Activated T-helper 1 cell treated with anti-CD3 and anti-CD28 coated beads, Interleukin-2, amount 50 U/mL, for 16 hours (primary cell): ENCODE data around the gene IL6.
"Not testable (repeated sequence)": the region's sequence is repeated elsewhere in the genome, so short reads cannot be mapped to it uniquely, and the experiment has no call there.

ENCODE experiments used
- DNase-seq, 2 donors: peaks; one replicate each; pipeline ENCODE4 v3.0.0-alpha.2; 2020; ENCODE audit warnings: low read depth in 1 of 2, low spot score in 1 of 2

IL6 gene

GRCh38 chr7:22726907-22727713, at the start of gene IL6:
Gene IL6, plus strand, starts transcription at chr7:22727200. Its CDS starts 63 bp downstream, at chr7:22727263.
- no peak for DNase-seq

GRCh38 chr7:22677263-22677662, 49.7 kb upstream of the IL6 start:
- DNase-seq, result not testable (repeated sequence)

- DNase-seq, result no peak
Measured at GRCh38 chr7:22677680-22678079, 49.3 kb upstream of the IL6 start.

- DNase-seq, result no peak
Measured at GRCh38 chr7:22680482-22680911, 46.5 kb upstream of the IL6 start.

- no peak for DNase-seq
Measured at GRCh38 chr7:22681312-22681711, 45.7 kb upstream of the IL6 start.

- DNase-seq, result no peak
Measured at GRCh38 chr7:22681852-22682657, 44.9 kb upstream of the IL6 start.

- DNase-seq, result no peak
Measured at GRCh38 chr7:22683379-22683778, 43.6 kb upstream of the IL6 start.

GRCh38 chr7:22686620-22687019, 40.4 kb upstream of the IL6 start:
- no peak for DNase-seq

GRCh38 chr7:22688084-22688483, 38.9 kb upstream of the IL6 start:
- DNase-seq, result no peak

- DNase-seq, result not testable (repeated sequence)
Measured at GRCh38 chr7:22688934-22689333, 38.1 kb upstream of the IL6 start.

- no peak for DNase-seq
Measured at GRCh38 chr7:22694597-22695207, 32.3 kb upstream of the IL6 start.

GRCh38 chr7:22695476-22696132, 31.4 kb upstream of the IL6 start:
- no peak for DNase-seq

- DNase-seq, result no peak
Measured at GRCh38 chr7:22696541-22697228, 30.3 kb upstream of the IL6 start.

GRCh38 chr7:22697322-22697859, 29.6 kb upstream of the IL6 start:
- no peak for DNase-seq

GRCh38 chr7:22697876-22698606, 29.0 kb upstream of the IL6 start:
- DNase-seq, result no peak

- DNase-seq, result no peak
Measured at GRCh38 chr7:22698767-22699166, 28.2 kb upstream of the IL6 start.

GRCh38 chr7:22700559-22701002, 26.4 kb upstream of the IL6 start:
- DNase-seq, result no peak

GRCh38 chr7:22702516-22702915, 24.5 kb upstream of the IL6 start:
- no peak for DNase-seq

- DNase-seq, result not testable (repeated sequence)
Measured at GRCh38 chr7:22703107-22703855, 23.7 kb upstream of the IL6 start.
